ENCODE results near the gene ITPR1.

- TF ChIP-seq CEBPB (IDR thresholded peaks at IDR 0.05): no peak
- no peak for TF ChIP-seq CTCF (IDR thresholded peaks at IDR 0.05)
- no peak for TF ChIP-seq POLR2AphosphoS2 (conservative IDR thresholded peaks at IDR 0.05; ENCODE audit: low read length)
- no peak for TF ChIP-seq POLR2A (IDR thresholded peaks at IDR 0.05; ENCODE audit: low read length)
- TF ChIP-seq, protein P1, sequence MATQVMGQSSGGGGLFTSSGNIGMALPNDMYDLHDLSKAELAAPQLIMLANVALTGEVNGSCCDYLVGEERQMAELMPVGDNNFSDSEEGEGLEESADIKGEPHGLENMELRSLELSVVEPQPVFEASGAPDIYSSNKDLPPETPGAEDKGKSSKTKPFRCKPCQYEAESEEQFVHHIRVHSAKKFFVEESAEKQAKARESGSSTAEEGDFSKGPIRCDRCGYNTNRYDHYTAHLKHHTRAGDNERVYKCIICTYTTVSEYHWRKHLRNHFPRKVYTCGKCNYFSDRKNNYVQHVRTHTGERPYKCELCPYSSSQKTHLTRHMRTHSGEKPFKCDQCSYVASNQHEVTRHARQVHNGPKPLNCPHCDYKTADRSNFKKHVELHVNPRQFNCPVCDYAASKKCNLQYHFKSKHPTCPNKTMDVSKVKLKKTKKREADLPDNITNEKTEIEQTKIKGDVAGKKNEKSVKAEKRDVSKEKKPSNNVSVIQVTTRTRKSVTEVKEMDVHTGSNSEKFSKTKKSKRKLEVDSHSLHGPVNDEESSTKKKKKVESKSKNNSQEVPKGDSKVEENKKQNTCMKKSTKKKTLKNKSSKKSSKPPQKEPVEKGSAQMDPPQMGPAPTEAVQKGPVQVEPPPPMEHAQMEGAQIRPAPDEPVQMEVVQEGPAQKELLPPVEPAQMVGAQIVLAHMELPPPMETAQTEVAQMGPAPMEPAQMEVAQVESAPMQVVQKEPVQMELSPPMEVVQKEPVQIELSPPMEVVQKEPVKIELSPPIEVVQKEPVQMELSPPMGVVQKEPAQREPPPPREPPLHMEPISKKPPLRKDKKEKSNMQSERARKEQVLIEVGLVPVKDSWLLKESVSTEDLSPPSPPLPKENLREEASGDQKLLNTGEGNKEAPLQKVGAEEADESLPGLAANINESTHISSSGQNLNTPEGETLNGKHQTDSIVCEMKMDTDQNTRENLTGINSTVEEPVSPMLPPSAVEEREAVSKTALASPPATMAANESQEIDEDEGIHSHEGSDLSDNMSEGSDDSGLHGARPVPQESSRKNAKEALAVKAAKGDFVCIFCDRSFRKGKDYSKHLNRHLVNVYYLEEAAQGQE (IDR thresholded peaks at IDR 0.05): no peak
- no peak for TF ChIP-seq SMC3 (IDR thresholded peaks at IDR 0.05)
- no peak for TF ChIP-seq JUN (IDR thresholded peaks at IDR 0.05)
- TF ChIP-seq, protein P2, sequence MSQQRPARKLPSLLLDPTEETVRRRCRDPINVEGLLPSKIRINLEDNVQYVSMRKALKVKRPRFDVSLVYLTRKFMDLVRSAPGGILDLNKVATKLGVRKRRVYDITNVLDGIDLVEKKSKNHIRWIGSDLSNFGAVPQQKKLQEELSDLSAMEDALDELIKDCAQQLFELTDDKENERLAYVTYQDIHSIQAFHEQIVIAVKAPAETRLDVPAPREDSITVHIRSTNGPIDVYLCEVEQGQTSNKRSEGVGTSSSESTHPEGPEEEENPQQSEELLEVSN (IDR thresholded peaks at IDR 0.05; ENCODE audit: borderline replicate concordance, low read depth): no peak
- no peak for TF ChIP-seq MYC (IDR thresholded peaks at IDR 0.05; ENCODE audit: borderline replicate concordance, low read length)
Measured at GRCh38 chr3:4785551-4785950, 292.4 kb downstream of the ITPR1 start.
